Neural progenitor cell (in vitro differentiated cells): ENCODE results near the gene RAB5A. TPM values are rescaled to one million over a fixed set of nuclear protein-coding genes. Genes with fewer than 3 reads are reported as not detected.

Experiments
- DNase-seq: peaks from one replicate; pipeline ENCODE4 v3.0.0-alpha.2; 2016; ENCODE audit warnings: low spot score
- H2AFZ ChIP-seq: fragments of 200-600 bp; sonication (generic); replicated peaks from 2 replicates; pipeline ENCODE4 v1.6.1; 2016; ENCODE audit warnings: antibody characterized with exemption
- H3F3A ChIP-seq: fragments of 200-600 bp; sonication (generic); 2 replicates; pipeline ENCODE4 v1.6.1; 2016; ENCODE audit warnings: antibody characterized with exemption, low read depth
- H3K27ac ChIP-seq: fragments of 200-600 bp; sonication (generic); 2 replicates; pipeline ENCODE4 v1.5.1; 2016; ENCODE audit warnings: mild to moderate bottlenecking
- H3K27me3 ChIP-seq: fragments of 200-600 bp; sonication (generic); 2 replicates; pipeline ENCODE4 v1.6.1; 2016; ENCODE audit warnings: mild to moderate bottlenecking, moderate library complexity
- H3K36me3 ChIP-seq: fragments of 200-600 bp; sonication (generic); 2 replicates; pipeline ENCODE4 v1.5.1; 2016
- H3K4me1 ChIP-seq: fragments of 200-600 bp; sonication (generic); 2 replicates; pipeline ENCODE4 v1.6.1; 2016; ENCODE audit warnings: mixed run types
- H3K4me2 ChIP-seq: fragments of 200-600 bp; sonication (generic); 2 replicates; pipeline ENCODE4 v1.6.1; 2016
- H3K4me3 ChIP-seq: fragments of 200-600 bp; sonication (generic); 2 replicates; pipeline ENCODE4 v1.5.1; 2016
- H3K79me2 ChIP-seq: fragments of 200-600 bp; sonication (generic); 2 replicates; pipeline ENCODE4 v1.6.1; 2016; ENCODE audit warnings: low read depth
- H3K9ac ChIP-seq: fragments of 200-600 bp; sonication (generic); 2 replicates; pipeline ENCODE4 v1.6.1; 2016
- H3K9me3 ChIP-seq: fragments of 200-600 bp; sonication (generic); 2 replicates; pipeline ENCODE4 v1.5.1; 2016; ENCODE audit warnings: low read depth
- H4K20me1 ChIP-seq: fragments of 200-600 bp; sonication (generic); 2 replicates; pipeline ENCODE4 v1.6.1; 2016; ENCODE audit warnings: low read depth
- H3K27ac Mint-ChIP-seq: 3 replicates; pipeline ENCODE4 v1.8.0; 2021; ENCODE audit warnings: mixed read lengths
- H3K27me3 Mint-ChIP-seq: 2 replicates; pipeline ENCODE4 v1.8.0; 2022; ENCODE audit warnings: low read depth, mild to moderate bottlenecking, inconsistent platforms, moderate library complexity, mixed read lengths; ENCODE audit not compliant: insufficient read depth
- H3K36me3 Mint-ChIP-seq: 3 replicates; pipeline ENCODE4 v1.8.0; 2021; ENCODE audit warnings: mixed read lengths
- H3K4me1 Mint-ChIP-seq: 3 replicates; pipeline ENCODE4 v1.8.0; 2021; ENCODE audit warnings: mixed read lengths
- H3K4me3 Mint-ChIP-seq: 3 replicates; pipeline ENCODE4 v1.8.0; 2021; ENCODE audit warnings: mild to moderate bottlenecking, moderate library complexity, mixed read lengths
- H3K9me3 Mint-ChIP-seq: 3 replicates; pipeline ENCODE4 v1.8.0; 2020; ENCODE audit warnings: mixed read lengths
- CTCF ChIP-seq: fragments of 200-600 bp; sonication (generic); IDR thresholded peaks from 2 replicates; pipeline ENCODE4 v1.5.1; 2017; ENCODE audit warnings: antibody characterized with exemption, mild to moderate bottlenecking
- EZH2 ChIP-seq: fragments of 200-600 bp; sonication (generic); IDR thresholded peaks from 2 replicates; pipeline ENCODE4 v1.6.1; 2017; ENCODE audit warnings: antibody characterized with exemption, mild to moderate bottlenecking, moderate library complexity
- EZH2phosphoT487 ChIP-seq: fragments of 200-600 bp; sonication (generic); IDR thresholded peaks from 2 replicates; pipeline ENCODE4 v1.6.1; 2017; ENCODE audit warnings: antibody characterized with exemption
- total RNA-seq: library from RNA; depleted of rRNA; stranded (reverse); fragments of >200 nt; gene quantifications from 2 replicates; pipeline ENCODE4 v1.2.3, GENCODE V29; 2015; ENCODE audit warnings: low replicate concordance

Gene RAB5A
- total RNA-seq, 1 donor from 2014 or later, result 96.3 TPM

DNA sequence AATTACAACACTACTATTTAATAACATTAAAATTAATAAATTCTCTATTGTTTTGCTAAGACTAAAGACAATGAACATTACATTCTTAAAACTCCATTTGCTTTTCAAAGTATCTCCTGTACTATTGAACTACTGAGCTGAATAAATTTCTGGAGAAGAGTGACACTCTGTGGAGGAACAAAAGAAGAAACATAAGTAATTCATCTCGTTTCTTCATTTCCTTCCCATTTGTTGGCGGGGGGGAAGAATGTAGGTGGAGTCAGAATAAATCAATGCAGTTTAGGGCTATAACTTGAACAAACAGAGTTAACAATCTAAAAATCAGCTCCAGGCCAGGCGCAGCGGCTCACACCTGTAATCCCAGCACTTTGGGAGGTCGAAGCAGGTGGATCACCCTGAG lies 45.6 kb upstream of the RAB5A start:
- H3K27ac ChIP-seq, result no peak overlapping the region
- Mint-ChIP-seq H3K4me1 (peaks cover 14% of the 10 kb centered on the region), H3K9me3 (no peaks in the 10 kb centered on the region), H3K27ac (no peak overlapping the region), H3K36me3 (no peaks in the 10 kb centered on the region), H3K4me3 (no peak overlapping the region), H3K27me3 (no peaks in the 10 kb centered on the region)
- TF ChIP-seq CTCF, result no peak
- TF ChIP-seq EZH2phosphoT487, result no peak
- no peak for TF ChIP-seq EZH2
- no peak overlapping the region for H3K4me2 ChIP-seq
- H3K79me2 ChIP-seq, result no peaks in the 10 kb centered on the region
- peaks cover under 1% of the 10 kb centered on the region for H3K36me3 ChIP-seq
- H3K4me1 ChIP-seq, result peaks cover 6% of the 10 kb centered on the region
- no peaks in the 10 kb centered on the region for H3K9me3 ChIP-seq
- DNase-seq, result no peak
- H3K9ac ChIP-seq, result no peak overlapping the region
- H3K4me3 ChIP-seq, result no peak overlapping the region
- no peaks in the 10 kb centered on the region for H3F3A ChIP-seq
- no peaks in the 10 kb centered on the region for H4K20me1 ChIP-seq
- H3K27me3 ChIP-seq, result no peaks in the 10 kb centered on the region
- H2AFZ ChIP-seq, result no peak overlapping the region

- TF ChIP-seq EZH2, result no peak
- TF ChIP-seq EZH2phosphoT487, result no peak
- TF ChIP-seq CTCF, result no peak
- no peaks in the 10 kb centered on the region for H3K36me3 Mint-ChIP-seq
- no peaks in the 10 kb centered on the region for H3K27me3 Mint-ChIP-seq
- Histone ChIP-seq H3F3A (no peaks in the 10 kb centered on the region), H3K9me3 (no peaks in the 10 kb centered on the region), H3K27ac (no peak overlapping the region), H3K27me3 (no peaks in the 10 kb centered on the region), H3K9ac (no peak overlapping the region), H3K36me3 (peaks cover 7% of the 10 kb centered on the region), H3K4me1 (peaks cover 6% of the 10 kb centered on the region), H2AFZ (no peak overlapping the region), H3K79me2 (no peaks in the 10 kb centered on the region), H4K20me1 (no peaks in the 10 kb centered on the region), H3K4me3 (no peak overlapping the region), H3K4me2 (no peak overlapping the region)
- H3K4me1 Mint-ChIP-seq, result peaks cover 14% of the 10 kb centered on the region
- H3K9me3 Mint-ChIP-seq, result peaks cover 2% of the 10 kb centered on the region
- no peak overlapping the region for H3K27ac Mint-ChIP-seq
- DNase-seq, result no peak
- H3K4me3 Mint-ChIP-seq, result no peak overlapping the region
Observed at GRCh38 chr3:19901918-19902317, 45.0 kb upstream of the RAB5A start.

GRCh38 chr3:19903649-19904048 lies 43.2 kb upstream of the RAB5A start:
- DNase-seq, result no peak
- Histone ChIP-seq H3F3A (no peaks in the 10 kb centered on the region), H3K4me1 (peaks cover 4% of the 10 kb centered on the region), H4K20me1 (no peaks in the 10 kb centered on the region), H3K4me3 (no peak overlapping the region), H3K27me3 (no peaks in the 10 kb centered on the region), H3K9me3 (no peaks in the 10 kb centered on the region), H3K27ac (no peak overlapping the region), H3K36me3 (peaks cover 7% of the 10 kb centered on the region), H3K4me2 (no peak overlapping the region), H3K9ac (no peak overlapping the region), H3K79me2 (no peaks in the 10 kb centered on the region), H2AFZ (no peak overlapping the region)
- Mint-ChIP-seq H3K27ac (no peak overlapping the region), H3K4me3 (no peak overlapping the region), H3K27me3 (no peaks in the 10 kb centered on the region), H3K4me1 (peaks cover 9% of the 10 kb centered on the region), H3K9me3 (peaks cover 2% of the 10 kb centered on the region), H3K36me3 (no peaks in the 10 kb centered on the region)
- no peak for TF ChIP-seq EZH2phosphoT487
- no peak for TF ChIP-seq CTCF
- no peak for TF ChIP-seq EZH2

- no peak for TF ChIP-seq EZH2
- TF ChIP-seq CTCF, result no peak
- Histone ChIP-seq H3F3A (no peaks in the 10 kb centered on the region), H3K27me3 (no peaks in the 10 kb centered on the region), H3K4me2 (no peak overlapping the region), H3K36me3 (peaks cover 7% of the 10 kb centered on the region), H3K9ac (no peak overlapping the region), H3K4me1 (no peaks in the 10 kb centered on the region), H2AFZ (no peak overlapping the region), H3K79me2 (no peaks in the 10 kb centered on the region), H3K9me3 (no peaks in the 10 kb centered on the region), H3K4me3 (no peak overlapping the region), H3K27ac (no peak overlapping the region), H4K20me1 (no peaks in the 10 kb centered on the region)
- DNase-seq, result no peak
- H3K27me3 Mint-ChIP-seq, result no peaks in the 10 kb centered on the region
- peaks cover 19% of the 10 kb centered on the region for H3K9me3 Mint-ChIP-seq
- H3K4me3 Mint-ChIP-seq, result no peak overlapping the region
- no peaks in the 10 kb centered on the region for H3K36me3 Mint-ChIP-seq
- H3K27ac Mint-ChIP-seq, result no peak overlapping the region
- H3K4me1 Mint-ChIP-seq, result no peaks in the 10 kb centered on the region
Observed at GRCh38 chr3:19907523-19907922, 39.4 kb upstream of the RAB5A start.
